NCI-H2171 treated with DMSO at 0.1 percent for 48 hours (cell line): ENCODE results near the gene SNX19.
A peak's percentile ranks its signal among the peaks of the same experiment; 100 is the strongest.
"Not testable (repeated sequence)": the region's sequence is repeated elsewhere in the genome, so short reads cannot be mapped to it uniquely, and the experiment has no call there.

Experiments
- DNase-seq: peaks from one replicate; lab custom pipeline; 2025; lab: John Stamatoyannopoulos, UW

The SNX19 gene

GRCh38 chr11:130916238-130916855 lies at the start of gene SNX19:
Gene SNX19, minus strand, starts transcription at chr11:130916479. Its CDS starts 540 bp downstream, at chr11:130915939.
- DNase-seq = peak; percentile 57

- DNase-seq = no peak
These were observed 47.9 kb upstream of the SNX19 start for GRCh38 chr11:130964058-130964792.

- no peak for DNase-seq
These were observed 31.6 kb upstream of the SNX19 start for GRCh38 chr11:130947889-130948288.

GRCh38 chr11:130947481-130947880 lies 31.2 kb upstream of the SNX19 start:
- DNase-seq = peak; percentile 4

- peak; percentile 4 for DNase-seq
These were observed 30.8 kb upstream of the SNX19 start for GRCh38 chr11:130947058-130947457.

GRCh38 chr11:130945896-130946295 lies 29.6 kb upstream of the SNX19 start:
- no peak for DNase-seq

- no peak for DNase-seq
These were observed 24.4 kb upstream of the SNX19 start for GRCh38 chr11:130940706-130941105.

- DNase-seq = no peak
These were observed 20.8 kb upstream of the SNX19 start for GRCh38 chr11:130937051-130937450.

- no peak for DNase-seq
These were observed 15.9 kb upstream of the SNX19 start for GRCh38 chr11:130932086-130932712.

- no peak for DNase-seq
These were observed 8.5 kb upstream of the SNX19 start for GRCh38 chr11:130924750-130925149.

- DNase-seq = not testable (repeated sequence)
These were observed 4.3 kb upstream of the SNX19 start for GRCh38 chr11:130920612-130921011.

GRCh38 chr11:130918081-130918480 lies 1.8 kb upstream of the SNX19 start:
- DNase-seq = no peak

- DNase-seq = no peak
These were observed 631 bp upstream of the SNX19 start for GRCh38 chr11:130916910-130917309.

GRCh38 chr11:130915603-130916237 lies 559 bp downstream of the SNX19 start:
- DNase-seq = no peak

- DNase-seq = no peak
These were observed 3.0 kb downstream of the SNX19 start for GRCh38 chr11:130913268-130913667.

GRCh38 chr11:130912552-130912951 lies 3.7 kb downstream of the SNX19 start:
- DNase-seq = no peak

GRCh38 chr11:130911306-130911705 lies 5.0 kb downstream of the SNX19 start:
- DNase-seq = no peak

- no peak for DNase-seq
These were observed 6.6 kb downstream of the SNX19 start for GRCh38 chr11:130909650-130910049.

- no peak for DNase-seq
These were observed 7.3 kb downstream of the SNX19 start for GRCh38 chr11:130908770-130909625.

- no peak for DNase-seq
These were observed 8.2 kb downstream of the SNX19 start for GRCh38 chr11:130908061-130908460.

- no peak for DNase-seq
These were observed 9.1 kb downstream of the SNX19 start for GRCh38 chr11:130907229-130907628.

- DNase-seq = no peak
These were observed 9.7 kb downstream of the SNX19 start for GRCh38 chr11:130906616-130907015.
